ENCODE data around the gene C6orf62.
"Not testable (repeated sequence)": the region's sequence is repeated elsewhere in the genome, so short reads cannot be mapped to it uniquely, and the experiment has no call there.

Gene C6orf62

GRCh38 chr6:24738741-24739140 is 19.8 kb upstream of the C6orf62 start:
- TF ChIP-seq EGR2 (tag by site-specific recombination; IDR thresholded peaks at IDR 0.05; ENCODE audit: low read depth) = no peak
- TF ChIP-seq SETDB1 (IDR thresholded peaks at IDR 0.05; ENCODE audit: insufficient read length, low read length) = no peak
- no peak for TF ChIP-seq ZNF24 (tag by site-specific recombination; IDR thresholded peaks at IDR 0.05)
- TF ChIP-seq, protein P1, sequence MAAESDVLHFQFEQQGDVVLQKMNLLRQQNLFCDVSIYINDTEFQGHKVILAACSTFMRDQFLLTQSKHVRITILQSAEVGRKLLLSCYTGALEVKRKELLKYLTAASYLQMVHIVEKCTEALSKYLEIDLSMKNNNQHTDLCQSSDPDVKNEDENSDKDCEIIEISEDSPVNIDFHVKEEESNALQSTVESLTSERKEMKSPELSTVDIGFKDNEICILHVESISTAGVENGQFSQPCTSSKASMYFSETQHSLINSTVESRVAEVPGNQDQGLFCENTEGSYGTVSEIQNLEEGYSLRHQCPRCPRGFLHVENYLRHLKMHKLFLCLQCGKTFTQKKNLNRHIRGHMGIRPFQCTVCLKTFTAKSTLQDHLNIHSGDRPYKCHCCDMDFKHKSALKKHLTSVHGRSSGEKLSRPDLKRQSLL (tag by site-specific recombination; IDR thresholded peaks at IDR 0.05) = no peak
- no peak for TF ChIP-seq ZNF514 (tag by site-specific recombination; IDR thresholded peaks at IDR 0.05)
- no peak for TF ChIP-seq GLI2 (tag by site-specific recombination; IDR thresholded peaks at IDR 0.05; ENCODE audit: borderline replicate concordance, low read depth)
- TF ChIP-seq ZNF76 (tag by site-specific recombination; IDR thresholded peaks at IDR 0.05; ENCODE audit: borderline replicate concordance, low read depth) = no peak
- no peak for TF ChIP-seq ZBTB11 (tag by site-specific recombination; conservative IDR thresholded peaks at IDR 0.05; ENCODE audit: low read depth)
- TF ChIP-seq, protein P2, sequence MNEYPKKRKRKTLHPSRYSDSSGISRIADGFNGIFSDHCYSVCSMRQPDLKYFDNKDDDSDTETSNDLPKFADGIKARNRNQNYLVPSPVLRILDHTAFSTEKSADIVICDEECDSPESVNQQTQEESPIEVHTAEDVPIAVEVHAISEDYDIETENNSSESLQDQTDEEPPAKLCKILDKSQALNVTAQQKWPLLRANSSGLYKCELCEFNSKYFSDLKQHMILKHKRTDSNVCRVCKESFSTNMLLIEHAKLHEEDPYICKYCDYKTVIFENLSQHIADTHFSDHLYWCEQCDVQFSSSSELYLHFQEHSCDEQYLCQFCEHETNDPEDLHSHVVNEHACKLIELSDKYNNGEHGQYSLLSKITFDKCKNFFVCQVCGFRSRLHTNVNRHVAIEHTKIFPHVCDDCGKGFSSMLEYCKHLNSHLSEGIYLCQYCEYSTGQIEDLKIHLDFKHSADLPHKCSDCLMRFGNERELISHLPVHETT (tag by site-specific recombination; IDR thresholded peaks at IDR 0.05) = no peak
- no peak for TF ChIP-seq SP7 (tag by site-specific recombination; IDR thresholded peaks at IDR 0.05)
- TF ChIP-seq ZNF596 (tag by site-specific recombination; IDR thresholded peaks at IDR 0.05) = no peak
- Histone ChIP-seq H3K27ac (ENCODE audit: extremely low read depth, low read depth, low read length) (no peak overlapping the region), H3K4me3 (ENCODE audit: low read depth, low read length) (no peak overlapping the region), H3K4me1 (ENCODE audit: control insufficient read depth, insufficient read depth, low read length) (no peaks in the 10 kb centered on the region), H3K9me3 (ENCODE audit: control insufficient read depth, insufficient read depth, low read depth, low read length) (no peaks in the 10 kb centered on the region), H3K36me3 (ENCODE audit: control insufficient read depth in 2 of 2, insufficient read depth in 1 of 2, low read length in 2 of 2) (no peaks in the 10 kb centered on the region)
- POLR2A ChIA-PET = interaction anchor here (1.7 kb wide), 1 partner anchor 17 kb away, joined by 4 read pairs; no protein-coding TSS in a partner anchor
- CTCF ChIA-PET = interaction anchor here (0.8 kb wide), 1 partner anchor 40 kb away, joined by 3 read pairs; no protein-coding TSS in a partner anchor

GRCh38 chr6:24734710-24735109 is 15.8 kb upstream of the C6orf62 start:
- CTCF ChIA-PET; H3K4me1 ChIP-seq (ENCODE audit: control insufficient read depth, insufficient read depth, low read length); H3K36me3 ChIP-seq (ENCODE audit: control insufficient read depth in 2 of 2, insufficient read depth in 1 of 2, low read length in 2 of 2); H3K9me3 ChIP-seq (ENCODE audit: control insufficient read depth, insufficient read depth, low read depth, low read length); H3K4me3 ChIP-seq (ENCODE audit: low read depth, low read length); H3K27ac ChIP-seq (ENCODE audit: extremely low read depth, low read depth, low read length); POLR2A ChIA-PET: not testable (repeated sequence)
- TF ChIP-seq ZNF366 (tag by site-specific recombination; conservative IDR thresholded peaks at IDR 0.05) = 0 out of 2 replicates have a peak, but pooled peaks have one; percentile 29
- TF ChIP-seq PRDM1 (tag by site-specific recombination; IDR thresholded peaks at IDR 0.05) = peak; percentile 77

DNA sequence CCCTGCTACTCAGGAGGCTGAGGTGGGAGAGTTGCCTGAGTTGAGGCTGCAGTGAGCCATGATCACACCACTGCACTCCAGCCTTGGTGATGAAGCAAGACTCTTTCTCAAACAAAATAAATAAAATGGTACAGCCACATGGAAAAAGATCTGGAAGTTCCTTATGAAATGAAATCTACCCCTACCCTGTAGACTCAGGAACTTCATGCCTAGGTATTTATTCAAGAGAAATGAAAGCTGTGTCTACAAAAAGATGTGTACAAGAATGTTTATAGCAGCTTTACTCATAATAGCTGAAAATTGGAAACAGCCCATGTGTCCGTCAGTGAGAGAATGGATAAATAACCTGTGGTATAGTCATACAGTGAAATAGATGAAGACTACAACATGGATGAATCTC is 15.2 kb upstream of the C6orf62 start:
- TF ChIP-seq ZBTB49 (tag by site-specific recombination; IDR thresholded peaks at IDR 0.05; ENCODE audit: low read depth) = no peak
- TF ChIP-seq TSHZ1 (tag by site-specific recombination; IDR thresholded peaks at IDR 0.05; ENCODE audit: borderline replicate concordance) = no peak
- POLR2A ChIA-PET = no interaction called here
- no peaks in the 10 kb centered on the region for H3K36me3 ChIP-seq (ENCODE audit: control insufficient read depth in 2 of 2, insufficient read depth in 1 of 2, low read length in 2 of 2)
- CTCF ChIA-PET = no interaction called here
- H3K4me3 ChIP-seq (ENCODE audit: low read depth, low read length) = no peak overlapping the region
- no peaks in the 10 kb centered on the region for H3K9me3 ChIP-seq (ENCODE audit: control insufficient read depth, insufficient read depth, low read depth, low read length)
- no peaks in the 10 kb centered on the region for H3K4me1 ChIP-seq (ENCODE audit: control insufficient read depth, insufficient read depth, low read length)
- no peak overlapping the region for H3K27ac ChIP-seq (ENCODE audit: extremely low read depth, low read depth, low read length)

All from HEK293 (cell line).